ENCODE measurements around the gene MRPL42. TPM values are rescaled to one million over a fixed set of nuclear protein-coding genes. Genes with fewer than 3 reads are reported as not detected.

MRPL42 gene
- total and polyA plus RNA-seq, 10 donors, result 17.9 to 56.8 (median 44.2) TPM

- Histone ChIP-seq H3K4me1 (no peaks in the 10 kb centered on the region), H3K9me3 (no peaks in the 10 kb centered on the region), H3K27me3 (replicated peaks in 1 of 7) (no peaks in the 10 kb centered on the region), H3K4me3 (no peak overlapping the region), H3K27ac (no peak overlapping the region), H3K36me3 (no peaks in the 10 kb centered on the region)
- DNase-seq, result no peak
- intact Hi-C loops (cut with DNase I; ENCODE audit: low total_unique reads), result no loop called here
- TF ChIP-seq POLR2A (IDR thresholded peaks at IDR 0.05) (no peak), CTCF (IDR thresholded peaks at IDR 0.05 in 8 of 11, conservative IDR thresholded peaks at IDR 0.05 in 3 of 11) (no peak), POLR2AphosphoS5 (IDR thresholded peaks at IDR 0.05) (no peak)
- WGBS, 5 donors, result 51 to 81% (median 59%) methylated on average over 3 of the region's 3 CpGs
These were observed 15.7 kb upstream of the MRPL42 start for GRCh38 chr12:93451423-93452158.

DNA sequence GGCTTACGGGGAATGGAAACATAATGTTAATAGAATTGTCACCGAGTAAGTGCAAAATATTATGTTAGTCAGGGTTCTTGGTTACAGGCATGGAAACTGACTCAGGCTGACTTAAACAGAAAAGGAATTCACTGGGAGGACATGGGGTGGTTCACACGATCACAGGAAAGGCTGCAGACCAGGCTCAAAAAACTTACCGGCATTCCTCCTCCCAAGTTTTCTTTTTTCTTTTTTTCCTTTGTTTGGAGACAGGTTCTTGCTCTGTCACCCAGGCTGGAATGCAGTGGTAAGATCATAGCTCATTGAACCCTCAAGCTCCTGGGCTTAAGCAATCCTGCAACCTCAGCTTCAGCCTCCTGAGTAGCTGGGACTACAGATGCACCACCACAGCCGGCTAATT is 13.7 kb upstream of the MRPL42 start:
- H3K4me3 ChIP-seq, result no peak overlapping the region
- no peak overlapping the region for H3K27ac ChIP-seq
- H3K27me3 ChIP-seq (replicated peaks in 1 of 7), result no peaks in the 10 kb centered on the region
- 86 to 93% (median 90%) methylated on average over 5 of the region's 5 CpGs for WGBS, 5 donors
- no peaks in the 10 kb centered on the region for H3K36me3 ChIP-seq
- intact Hi-C loops (cut with DNase I; ENCODE audit: low total_unique reads), result no loop called here
- DNase-seq, result no peak
- no peaks in the 10 kb centered on the region for H3K9me3 ChIP-seq
- no peak for TF ChIP-seq POLR2AphosphoS5 (IDR thresholded peaks at IDR 0.05)
- no peaks in the 10 kb centered on the region for H3K4me1 ChIP-seq

DNA sequence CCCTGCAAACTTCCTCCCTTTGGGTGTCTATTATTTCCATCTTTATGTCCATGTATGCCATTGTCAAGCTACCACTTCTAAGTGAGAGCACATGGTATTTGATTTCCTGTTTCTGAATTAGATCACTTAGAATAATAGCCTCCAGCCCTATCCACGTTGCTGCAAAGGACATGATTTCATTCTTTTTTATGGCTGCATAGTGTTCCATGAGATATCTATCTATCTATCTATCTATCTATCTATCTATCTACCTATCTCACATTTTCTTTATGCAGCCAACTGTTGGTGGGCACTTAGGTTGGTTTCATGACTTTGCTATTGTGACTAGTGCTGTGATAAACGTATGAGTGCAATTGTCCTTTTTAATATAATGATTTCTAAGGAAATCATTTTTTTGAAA is 11.2 kb upstream of the MRPL42 start:
- 69 to 83% (median 77%) methylated on average over 2 of the region's 2 CpGs for WGBS, 5 donors
- TF ChIP-seq POLR2AphosphoS5 (IDR thresholded peaks at IDR 0.05), result no peak
- TF ChIP-seq CTCF (IDR thresholded peaks at IDR 0.05 in 8 of 11, conservative IDR thresholded peaks at IDR 0.05 in 3 of 11), result no peak
- TF ChIP-seq POLR2A (IDR thresholded peaks at IDR 0.05), result no peak
- Histone ChIP-seq H3K9me3 (no peaks in the 10 kb centered on the region), H3K36me3 (no peaks in the 10 kb centered on the region), H3K27me3 (replicated peaks in 1 of 7) (no peaks in the 10 kb centered on the region), H3K27ac (no peak overlapping the region), H3K4me1 (peaks cover 0 to 17% (median 3%) of the 10 kb centered on the region in 6 donors), H3K4me3 (no peak overlapping the region)
- intact Hi-C loops (cut with DNase I; ENCODE audit: low total_unique reads), result no loop called here
- no peak for DNase-seq

DNA sequence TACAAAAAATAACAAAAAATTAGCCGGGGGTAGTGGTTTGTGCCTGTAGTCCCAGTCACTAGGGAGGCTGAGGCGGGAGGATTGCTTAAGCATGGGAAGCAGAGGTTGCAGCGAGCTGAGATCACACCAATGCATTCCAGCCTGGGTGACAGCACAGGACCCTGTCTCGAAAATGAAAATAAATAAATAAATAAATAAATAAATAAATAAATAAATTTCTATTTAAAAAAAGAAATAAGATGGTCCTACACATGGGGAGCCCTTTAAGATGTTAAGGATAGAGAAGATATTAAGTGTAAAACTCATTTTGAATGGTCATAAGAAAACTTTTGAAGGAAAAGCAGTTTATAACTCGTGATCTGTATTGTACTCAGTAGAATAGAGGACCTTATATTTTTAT is 8.2 kb upstream of the MRPL42 start:
- no peak for DNase-seq
- H3K4me3 ChIP-seq, result no peak overlapping the region
- H3K9me3 ChIP-seq, result no peaks in the 10 kb centered on the region
- no peak for TF ChIP-seq POLR2A (IDR thresholded peaks at IDR 0.05)
- TF ChIP-seq POLR2AphosphoS5 (IDR thresholded peaks at IDR 0.05), result no peak
- no peak for TF ChIP-seq CTCF (IDR thresholded peaks at IDR 0.05 in 8 of 11, conservative IDR thresholded peaks at IDR 0.05 in 3 of 11)
- no peak overlapping the region for H3K27ac ChIP-seq
- 86 to 92% (median 89%) methylated on average over 5 of the region's 5 CpGs for WGBS, 5 donors
- H3K4me1 ChIP-seq, result peaks cover 0 to 17% (median 3%) of the 10 kb centered on the region in 6 donors
- H3K27me3 ChIP-seq (replicated peaks in 1 of 7), result no peaks in the 10 kb centered on the region
- no peaks in the 10 kb centered on the region for H3K36me3 ChIP-seq
- intact Hi-C loops (cut with DNase I; ENCODE audit: low total_unique reads), result no loop called here
